ENCODE data around the gene AQP1. TPM values are rescaled to one million over a fixed set of nuclear protein-coding genes. Genes with fewer than 3 reads are reported as not detected.

AQP1 gene
- total RNA-seq, 4 donors from 2014 or later, result 92.1 to 139 (median 110) TPM

DNA sequence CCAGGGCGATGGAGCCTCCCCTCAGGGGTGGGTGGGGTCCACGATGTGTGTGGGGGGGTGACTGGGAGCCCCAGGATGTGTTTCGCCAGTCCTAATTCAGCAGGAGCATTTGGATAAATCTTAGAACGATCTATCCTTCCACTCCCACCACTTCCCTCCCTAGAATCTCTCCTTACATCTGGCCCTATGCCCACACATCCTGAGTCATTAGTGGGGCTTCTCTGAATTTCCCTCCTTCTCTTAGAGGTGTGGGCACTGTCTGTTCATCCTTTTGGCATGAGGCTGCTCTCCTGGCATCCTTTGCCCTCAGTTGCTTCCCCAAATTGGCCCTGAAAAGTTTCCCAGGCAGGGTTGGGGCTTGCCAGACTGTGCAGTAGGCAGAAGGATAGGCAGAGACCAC, 53.7 kb downstream of the AQP1 start:
- DNase-seq (ENCODE audit: low spot score in 2 of 2), result no peak
- 14% methylated on average over 1 of the region's 4 CpGs for WGBS
- TF ChIP-seq, protein P1, sequence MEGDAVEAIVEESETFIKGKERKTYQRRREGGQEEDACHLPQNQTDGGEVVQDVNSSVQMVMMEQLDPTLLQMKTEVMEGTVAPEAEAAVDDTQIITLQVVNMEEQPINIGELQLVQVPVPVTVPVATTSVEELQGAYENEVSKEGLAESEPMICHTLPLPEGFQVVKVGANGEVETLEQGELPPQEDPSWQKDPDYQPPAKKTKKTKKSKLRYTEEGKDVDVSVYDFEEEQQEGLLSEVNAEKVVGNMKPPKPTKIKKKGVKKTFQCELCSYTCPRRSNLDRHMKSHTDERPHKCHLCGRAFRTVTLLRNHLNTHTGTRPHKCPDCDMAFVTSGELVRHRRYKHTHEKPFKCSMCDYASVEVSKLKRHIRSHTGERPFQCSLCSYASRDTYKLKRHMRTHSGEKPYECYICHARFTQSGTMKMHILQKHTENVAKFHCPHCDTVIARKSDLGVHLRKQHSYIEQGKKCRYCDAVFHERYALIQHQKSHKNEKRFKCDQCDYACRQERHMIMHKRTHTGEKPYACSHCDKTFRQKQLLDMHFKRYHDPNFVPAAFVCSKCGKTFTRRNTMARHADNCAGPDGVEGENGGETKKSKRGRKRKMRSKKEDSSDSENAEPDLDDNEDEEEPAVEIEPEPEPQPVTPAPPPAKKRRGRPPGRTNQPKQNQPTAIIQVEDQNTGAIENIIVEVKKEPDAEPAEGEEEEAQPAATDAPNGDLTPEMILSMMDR (IDR thresholded peaks at IDR 0.05), result no peak
- TF ChIP-seq POLR2A (IDR thresholded peaks at IDR 0.05), result no peak
- no peak for TF ChIP-seq POLR2AphosphoS5 (IDR thresholded peaks at IDR 0.05)
- TF ChIP-seq EP300 (IDR thresholded peaks at IDR 0.05), result no peak

DNA sequence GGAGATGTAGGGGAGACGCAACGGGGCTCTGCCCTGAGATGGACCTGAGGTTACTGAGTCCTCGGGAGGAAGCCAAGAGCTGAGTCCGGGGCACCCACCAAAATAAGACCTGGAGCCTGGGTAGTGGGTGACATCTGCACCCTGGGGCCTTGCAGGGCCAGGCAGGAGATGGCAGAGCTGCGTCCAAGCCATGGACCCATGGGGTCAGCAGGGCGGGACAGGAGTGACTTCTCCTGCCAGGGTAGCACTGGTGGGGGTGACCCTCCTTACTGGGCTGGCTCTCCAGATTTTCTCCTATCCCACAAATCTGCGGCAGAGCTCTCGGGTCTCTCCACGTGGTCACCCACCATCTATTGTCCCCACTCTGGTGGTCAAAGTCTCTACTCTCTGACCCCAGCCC, 54.2 kb downstream of the AQP1 start:
- Histone ChIP-seq H3K36me3 (no peaks in the 10 kb centered on the region), H3K4me1 (no peaks in the 10 kb centered on the region), H3K27me3 (no peaks in the 10 kb centered on the region), H3K9me3 (no peaks in the 10 kb centered on the region), H3K27ac (no peak overlapping the region), H3K4me3 (no peak overlapping the region)
- 91% methylated on average over 9 of the region's 9 CpGs for WGBS
- TF ChIP-seq POLR2AphosphoS5 (IDR thresholded peaks at IDR 0.05), result no peak
- TF ChIP-seq POLR2A (IDR thresholded peaks at IDR 0.05), result no peak
- no peak for TF ChIP-seq EP300 (IDR thresholded peaks at IDR 0.05)
- TF ChIP-seq, protein P1 (IDR thresholded peaks at IDR 0.05), result no peak
- no peak for DNase-seq (ENCODE audit: low spot score in 2 of 2)

More for the DNA sequence above, 53.7 kb downstream of the AQP1 start:
- Histone ChIP-seq H3K4me1 (no peaks in the 10 kb centered on the region), H3K27me3 (no peaks in the 10 kb centered on the region), H3K4me3 (no peak overlapping the region), H3K27ac (no peak overlapping the region), H3K9me3 (no peaks in the 10 kb centered on the region), H3K36me3 (no peaks in the 10 kb centered on the region)

DNA sequence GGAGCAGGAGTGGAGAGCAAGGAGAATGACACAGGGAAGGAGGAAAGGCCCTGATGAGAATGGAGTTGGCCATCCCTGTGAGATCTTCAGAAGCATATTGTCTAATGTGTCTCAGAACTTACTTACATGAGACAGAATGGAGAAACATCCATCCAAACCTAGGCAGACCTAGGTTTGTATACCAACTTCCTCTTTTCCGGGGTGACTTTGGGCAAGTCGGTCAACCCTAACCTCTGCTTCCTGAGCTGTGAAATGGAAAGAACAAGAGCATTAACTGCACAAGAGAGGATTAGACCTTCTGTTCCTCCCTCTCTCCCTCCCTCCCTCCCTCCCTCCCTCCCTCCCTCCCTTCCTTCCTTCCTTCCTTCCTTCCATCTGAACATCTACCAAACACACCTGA, 56.6 kb downstream of the AQP1 start:
- Histone ChIP-seq H3K27me3 (peaks cover 11% of the 10 kb centered on the region), H3K36me3 (no peaks in the 10 kb centered on the region), H3K4me3 (no peak overlapping the region), H3K4me1 (no peaks in the 10 kb centered on the region), H3K9me3 (no peaks in the 10 kb centered on the region), H3K27ac (no peak overlapping the region)
- DNase-seq (ENCODE audit: low spot score in 2 of 2), result no peak
- 70% methylated on average over 2 of the region's 2 CpGs for WGBS
- TF ChIP-seq POLR2A (IDR thresholded peaks at IDR 0.05), result no peak

DNA sequence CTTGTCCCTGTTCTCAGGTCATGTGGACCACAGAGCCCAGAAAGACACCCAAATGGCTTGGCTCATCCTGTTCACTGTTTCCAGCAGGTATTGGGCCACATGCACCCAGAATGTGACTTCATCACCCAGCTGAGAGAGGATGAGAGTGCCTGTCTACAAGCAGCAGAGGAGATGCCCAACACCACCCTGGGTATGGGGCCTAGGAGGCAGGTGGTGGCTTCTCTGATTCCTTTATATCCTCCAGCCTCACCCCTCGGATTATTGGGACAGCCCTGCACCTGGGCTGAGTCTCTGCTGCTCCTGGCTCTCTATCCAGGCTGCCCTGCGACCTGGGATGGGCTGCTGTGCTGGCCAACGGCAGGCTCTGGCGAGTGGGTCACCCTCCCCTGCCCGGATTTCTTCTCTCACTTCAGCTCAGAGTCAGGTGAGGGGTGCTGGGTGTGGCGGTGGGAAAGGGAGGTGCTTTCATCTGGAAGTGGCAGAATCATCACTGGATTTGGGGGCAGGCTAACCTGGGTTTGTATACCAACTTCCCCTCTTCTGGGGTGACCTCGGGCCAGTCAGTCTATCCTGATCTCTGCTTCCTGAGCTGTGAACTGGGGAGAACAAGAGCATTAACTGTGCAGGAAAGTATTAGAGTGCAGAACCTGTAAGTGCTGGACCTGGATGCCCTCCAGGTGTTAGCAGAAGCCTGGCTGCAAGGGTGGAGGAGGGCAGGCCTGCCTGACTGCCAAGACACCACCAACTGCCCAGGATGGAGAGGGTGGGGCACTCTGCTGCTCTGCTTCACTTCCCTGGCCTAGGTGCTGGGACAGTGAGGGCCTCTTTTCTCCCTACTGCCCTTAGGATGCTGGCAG, 57.3 kb downstream of the AQP1 start:
- TF ChIP-seq, protein P1 (IDR thresholded peaks at IDR 0.05), result no peak
- no peak for TF ChIP-seq POLR2AphosphoS5 (IDR thresholded peaks at IDR 0.05)
- no peak for TF ChIP-seq EP300 (IDR thresholded peaks at IDR 0.05)
- no peak for TF ChIP-seq POLR2A (IDR thresholded peaks at IDR 0.05)
- no peak overlapping the region for H3K4me3 ChIP-seq
- H3K36me3 ChIP-seq, result no peaks in the 10 kb centered on the region
- no peak overlapping the region for H3K27ac ChIP-seq
- peak; percentile 54 to 74 for DNase-seq (ENCODE audit: low spot score in 2 of 2)
- no peaks in the 10 kb centered on the region for H3K4me1 ChIP-seq
- 80% methylated on average over 5 of the region's 7 CpGs for WGBS
- H3K9me3 ChIP-seq, result no peaks in the 10 kb centered on the region
- peaks cover 11% of the 10 kb centered on the region for H3K27me3 ChIP-seq

DNA sequence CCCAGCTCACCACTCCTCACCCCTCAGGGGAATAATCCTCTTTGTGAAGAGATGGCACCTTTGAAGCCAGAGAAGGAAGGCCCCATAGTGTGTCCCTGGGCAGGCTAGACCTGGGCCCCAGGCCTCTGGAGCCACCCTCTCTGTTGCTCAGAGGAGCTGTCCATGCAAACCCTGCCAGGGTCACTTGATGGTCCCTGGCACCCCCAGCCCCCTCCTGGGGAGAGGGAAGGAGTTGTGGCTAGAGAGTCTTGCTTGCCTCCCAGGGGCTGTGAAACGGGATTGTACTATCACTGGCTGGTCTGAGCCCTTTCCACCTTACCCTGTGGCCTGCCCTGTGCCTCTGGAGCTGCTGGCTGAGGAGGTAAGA, 57.9 kb downstream of the AQP1 start:
- H3K4me1 ChIP-seq, result no peaks in the 10 kb centered on the region
- 89% methylated on average over 1 of the region's 1 CpG for WGBS
- H3K27ac ChIP-seq, result no peak overlapping the region
- no peak overlapping the region for H3K4me3 ChIP-seq
- H3K9me3 ChIP-seq, result no peaks in the 10 kb centered on the region
- no peaks in the 10 kb centered on the region for H3K36me3 ChIP-seq
- TF ChIP-seq, protein P1 (IDR thresholded peaks at IDR 0.05), result no peak
- TF ChIP-seq POLR2AphosphoS5 (IDR thresholded peaks at IDR 0.05) (no peak), EP300 (IDR thresholded peaks at IDR 0.05) (no peak), POLR2A (IDR thresholded peaks at IDR 0.05) (no peak)
- peak in 1 of 2 donors; percentile 49 for DNase-seq (ENCODE audit: low spot score in 2 of 2)
- peaks cover 11% of the 10 kb centered on the region for H3K27me3 ChIP-seq
